Choroid plexus epithelial cell (primary cell): ENCODE measurements around the gene SEMA4F.

Experiments used
- DNase-seq: peaks from one replicate; pipeline ENCODE4 v3.0.0-alpha.2; 2010; ENCODE audit warnings: low read depth
- H3K4me3 ChIP-seq: 2 replicates; pipeline ENCODE4 v1.5.1; 2011; ENCODE audit warnings: low read depth, mild to moderate bottlenecking, control low read depth, low read length, moderate library complexity
- TF ChIP-seq, protein P1 (sequence below): conservative IDR thresholded peaks from 2 replicates; pipeline ENCODE4 v1.5.1; 2011; ENCODE audit warnings: low read depth, mild to moderate bottlenecking, control low read depth, inconsistent platforms, low read length, moderate library complexity

The SEMA4F gene

DNA sequence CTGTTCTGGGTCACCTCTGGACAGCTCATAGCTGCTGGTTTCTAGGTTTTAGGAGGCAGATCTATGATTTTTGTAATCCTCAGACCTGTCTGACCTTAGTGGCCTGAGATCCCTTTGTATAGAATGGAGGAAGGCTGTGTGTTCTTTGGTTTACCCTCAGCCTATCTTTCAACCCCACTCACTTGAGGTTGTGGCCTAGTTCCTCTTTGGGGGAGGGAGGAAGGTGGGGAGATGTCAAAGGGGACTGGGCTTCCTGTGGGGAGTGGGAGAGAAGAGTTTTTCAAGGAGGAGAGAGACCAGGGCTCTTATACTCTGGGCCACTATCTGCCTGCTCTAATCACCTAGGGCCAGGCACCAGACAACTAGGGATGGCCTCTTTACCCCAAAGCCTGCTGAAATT, 28.5 kb downstream of the SEMA4F start:
- H3K4me3 ChIP-seq = no peak overlapping the region
- TF ChIP-seq, protein P1, sequence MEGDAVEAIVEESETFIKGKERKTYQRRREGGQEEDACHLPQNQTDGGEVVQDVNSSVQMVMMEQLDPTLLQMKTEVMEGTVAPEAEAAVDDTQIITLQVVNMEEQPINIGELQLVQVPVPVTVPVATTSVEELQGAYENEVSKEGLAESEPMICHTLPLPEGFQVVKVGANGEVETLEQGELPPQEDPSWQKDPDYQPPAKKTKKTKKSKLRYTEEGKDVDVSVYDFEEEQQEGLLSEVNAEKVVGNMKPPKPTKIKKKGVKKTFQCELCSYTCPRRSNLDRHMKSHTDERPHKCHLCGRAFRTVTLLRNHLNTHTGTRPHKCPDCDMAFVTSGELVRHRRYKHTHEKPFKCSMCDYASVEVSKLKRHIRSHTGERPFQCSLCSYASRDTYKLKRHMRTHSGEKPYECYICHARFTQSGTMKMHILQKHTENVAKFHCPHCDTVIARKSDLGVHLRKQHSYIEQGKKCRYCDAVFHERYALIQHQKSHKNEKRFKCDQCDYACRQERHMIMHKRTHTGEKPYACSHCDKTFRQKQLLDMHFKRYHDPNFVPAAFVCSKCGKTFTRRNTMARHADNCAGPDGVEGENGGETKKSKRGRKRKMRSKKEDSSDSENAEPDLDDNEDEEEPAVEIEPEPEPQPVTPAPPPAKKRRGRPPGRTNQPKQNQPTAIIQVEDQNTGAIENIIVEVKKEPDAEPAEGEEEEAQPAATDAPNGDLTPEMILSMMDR = no peak
- no peak for DNase-seq

DNA sequence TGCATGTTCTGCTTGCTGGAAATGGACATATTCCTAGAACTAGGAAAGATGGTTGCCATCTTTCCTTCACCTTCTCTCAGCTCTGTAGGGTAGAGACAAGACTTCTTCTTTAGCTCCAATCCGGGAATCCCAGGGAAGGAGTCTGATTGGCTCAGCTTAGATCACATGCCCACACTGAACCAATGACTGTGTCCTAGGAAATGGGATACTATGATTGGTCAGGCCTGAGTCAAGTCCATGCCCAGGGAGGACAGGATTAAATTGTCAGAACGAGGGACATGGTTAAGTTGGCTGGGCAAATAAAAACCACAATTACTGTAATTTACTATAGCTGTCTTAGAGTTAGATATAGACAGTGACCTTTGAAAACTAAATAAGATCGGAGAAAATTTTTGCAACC, 31.4 kb downstream of the SEMA4F start:
- no peak for DNase-seq
- TF ChIP-seq, protein P1 = no peak

DNA sequence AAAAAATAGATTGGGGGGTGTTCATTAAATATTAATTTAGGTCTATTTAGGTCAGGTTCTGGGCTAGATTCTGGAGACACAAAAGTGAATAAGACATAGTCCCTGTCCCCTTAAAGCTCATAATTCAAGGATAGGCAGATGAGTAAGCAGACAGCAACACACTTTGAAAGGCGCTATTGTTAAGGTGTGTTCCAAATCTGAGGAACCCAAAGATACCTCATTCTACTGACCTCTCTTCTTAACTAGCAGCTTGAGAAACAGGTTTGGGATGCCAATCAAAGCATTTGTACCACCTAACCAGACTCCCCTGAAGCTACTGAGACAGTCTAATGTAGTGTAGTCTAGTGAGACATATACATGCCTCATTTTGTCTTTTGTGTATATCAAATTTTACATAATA, 34.8 kb downstream of the SEMA4F start:
- DNase-seq = no peak
- H3K4me3 ChIP-seq = no peak overlapping the region
- TF ChIP-seq, protein P1 = no peak

More for the DNA sequence above, 31.4 kb downstream of the SEMA4F start:
- no peak overlapping the region for H3K4me3 ChIP-seq

DNA sequence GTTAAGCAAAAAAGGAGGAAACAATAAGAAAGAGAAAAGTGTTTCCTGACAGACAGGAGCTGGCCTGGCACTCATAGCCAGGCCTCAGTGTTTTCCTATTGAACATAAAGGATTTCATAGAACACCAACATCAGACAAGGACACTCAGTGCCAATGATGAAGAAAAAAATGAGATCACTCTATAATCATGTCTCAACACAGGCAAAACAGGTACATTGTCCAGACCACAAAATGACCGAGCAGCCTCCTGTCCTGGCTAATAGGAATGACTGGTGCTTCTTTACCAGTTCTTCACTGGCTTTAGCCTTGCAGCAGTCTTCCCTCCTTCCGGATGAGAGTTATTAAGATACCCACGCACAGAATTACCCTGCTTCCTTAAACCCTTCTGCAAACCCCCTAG, 35.6 kb downstream of the SEMA4F start:
- DNase-seq = no peak
- TF ChIP-seq, protein P1 = no peak
- H3K4me3 ChIP-seq = no peak overlapping the region

DNA sequence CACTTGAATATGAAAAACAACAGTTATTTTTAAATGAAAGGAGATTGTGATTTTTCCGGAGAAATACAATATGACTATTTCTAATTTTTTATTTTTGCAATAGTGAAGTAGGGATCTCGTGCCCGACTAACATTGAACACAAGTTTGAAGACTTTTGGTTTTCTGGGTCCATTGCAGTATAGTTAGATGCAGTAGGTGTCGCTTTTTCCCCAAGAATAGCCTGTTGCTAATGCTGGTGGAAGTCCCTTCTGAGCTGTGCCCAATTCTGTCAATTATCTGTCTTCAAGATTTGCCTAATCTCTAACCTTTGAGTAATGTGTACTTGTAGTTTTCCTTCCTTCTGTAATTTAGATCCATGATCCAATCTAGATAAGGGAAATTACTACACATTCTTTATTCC, 36.5 kb downstream of the SEMA4F start:
- no peak overlapping the region for H3K4me3 ChIP-seq
- TF ChIP-seq, protein P1 = peak; percentile 86
- DNase-seq = peak; percentile 78

DNA sequence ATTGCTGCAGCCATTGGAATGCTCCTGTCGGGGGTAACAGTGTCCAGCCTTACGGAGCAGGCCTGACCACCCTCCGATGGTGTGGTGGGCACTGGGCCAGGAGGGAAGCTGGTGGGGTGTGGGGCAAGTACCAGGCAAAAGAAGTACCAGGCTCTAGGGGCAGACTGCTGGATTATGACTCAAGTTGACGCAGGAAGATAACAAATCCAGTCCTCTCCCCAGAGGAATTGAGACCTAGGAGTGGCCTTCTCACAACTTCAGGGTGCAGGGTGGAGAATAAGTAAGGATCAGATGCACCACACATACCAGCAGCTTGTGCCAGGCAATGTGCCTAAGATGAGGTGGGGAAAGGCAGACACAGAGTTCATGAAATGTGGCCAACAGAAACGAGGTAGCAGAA, 37.9 kb downstream of the SEMA4F start:
- TF ChIP-seq, protein P1 = no peak
- DNase-seq = no peak
- no peak overlapping the region for H3K4me3 ChIP-seq

DNA sequence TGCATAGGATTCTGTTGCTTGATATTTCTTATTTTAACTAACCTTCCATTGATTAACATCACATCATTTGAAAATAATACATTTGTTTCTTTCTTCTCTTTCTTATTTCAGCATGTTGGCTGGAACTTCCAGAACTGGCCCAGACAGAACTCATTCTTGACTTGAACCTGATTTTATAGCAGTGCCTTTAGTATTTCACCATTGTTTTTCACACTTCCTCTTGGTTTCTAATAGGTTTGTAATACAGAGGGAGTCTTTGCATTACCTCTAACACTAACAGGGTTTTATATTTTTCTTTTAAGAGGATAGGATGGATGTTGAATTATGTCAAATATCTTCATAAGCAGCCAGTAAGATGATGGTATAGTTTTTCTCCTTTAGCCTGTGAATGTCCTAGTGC, 39.2 kb downstream of the SEMA4F start:
- TF ChIP-seq, protein P1 = no peak
- H3K4me3 ChIP-seq = no peak overlapping the region
- no peak for DNase-seq
